Activated CD8-positive, alpha-beta T cell treated with anti-CD3 and anti-CD28 coated beads for 36 hours (primary cell): ENCODE data around the gene DHRS3. TPM values are rescaled to one million over a fixed set of nuclear protein-coding genes. Genes with fewer than 3 reads are reported as not detected.
A peak's percentile ranks its signal among the peaks of the same experiment; 100 is the strongest.

ENCODE experiments used
- ATAC-seq: fragments of 200-7000 bp; cut with Tn5 transposase; one replicate; pipeline ENCODE4 v1.10.0; 2021; ENCODE audit warnings: mild to moderate bottlenecking, moderate library complexity
- CTCF ChIA-PET: fragments of 350-600 bp; sonication (Branson Sonifier 250); formaldehyde crosslinking; loops from one replicate; lab custom pipeline; 2021; ENCODE audit warnings: antibody characterized with exemption; lab: Charles Lee
- POLR2A ChIA-PET: fragments of 350-600 bp; sonication (Branson Sonifier 250); formaldehyde crosslinking; loops from one replicate; lab custom pipeline; 2021; ENCODE audit warnings: antibody characterized with exemption; lab: Charles Lee
- DNase-seq: peaks from one replicate; pipeline ENCODE4 v3.0.0-alpha.2; 2020
- H3K27ac Mint-ChIP-seq: one replicate; pipeline ENCODE4 v1.8.0; 2021; ENCODE audit warnings: mild to moderate bottlenecking, mixed read lengths
- H3K27me3 Mint-ChIP-seq: one replicate; pipeline ENCODE4 v1.8.0; 2021; ENCODE audit warnings: mixed read lengths
- H3K36me3 Mint-ChIP-seq: one replicate; pipeline ENCODE4 v1.8.0; 2021; ENCODE audit warnings: low read depth, mixed read lengths
- H3K4me1 Mint-ChIP-seq: one replicate; pipeline ENCODE4 v1.8.0; 2021; ENCODE audit warnings: low read depth, mixed read lengths
- H3K4me3 Mint-ChIP-seq: one replicate; pipeline ENCODE4 v1.8.0; 2021; ENCODE audit warnings: mild to moderate bottlenecking, moderate library complexity, mixed read lengths
- H3K9me3 Mint-ChIP-seq: one replicate; pipeline ENCODE4 v1.8.0; 2021; ENCODE audit warnings: mixed read lengths
- CTCF ChIP-seq: fragments of 200-600 bp; IDR thresholded peaks from one replicate; pipeline ENCODE4 v1.8.0; 2022; ENCODE audit warnings: antibody characterized with exemption, mild to moderate bottlenecking
- intact Hi-C: fragments of 100-400 bp; cut with micrococcal nuclease; formaldehyde crosslinking; loops from one replicate; pipeline ENCODE4 v1.10.0; 2022
- total RNA-seq, 2 experiments: library from RNA; stranded (reverse); gene quantifications; one replicate each; pipeline ENCODE4 v1.2.3, GENCODE V29; 2021

DHRS3 gene
- total RNA-seq, 2 experiments from 2014 or later, result 129 to 135 TPM

GRCh38 chr1:12591267-12591938, 26.6 kb downstream of the DHRS3 start:
- ATAC-seq (no peak), DNase-seq (no peak)
- peaks cover 45% of the 10 kb centered on the region for H3K4me1 Mint-ChIP-seq
- ChIA-PET POLR2A (no interaction called here), CTCF (interaction anchor here (1.0 kb wide), 1 partner anchor 145 kb away, joined by 3 read pairs; no protein-coding TSS in a partner anchor)
- no peaks in the 10 kb centered on the region for H3K27me3 Mint-ChIP-seq
- no peaks in the 10 kb centered on the region for H3K9me3 Mint-ChIP-seq
- peaks cover 52% of the 10 kb centered on the region for H3K36me3 Mint-ChIP-seq
- no peak for TF ChIP-seq CTCF
- no peak overlapping the region for H3K4me3 Mint-ChIP-seq
- no peak overlapping the region for H3K27ac Mint-ChIP-seq
- intact Hi-C loops, result no loop called here

GRCh38 chr1:12588695-12589094, 29.3 kb downstream of the DHRS3 start:
- no peak for TF ChIP-seq CTCF
- H3K36me3 Mint-ChIP-seq, result peaks cover 44% of the 10 kb centered on the region
- no peaks in the 10 kb centered on the region for H3K27me3 Mint-ChIP-seq
- no peak overlapping the region for H3K27ac Mint-ChIP-seq
- CTCF ChIA-PET, result interaction anchor here (1.2 kb wide), 1 partner anchor 13 kb away, joined by 3 read pairs; no protein-coding TSS in a partner anchor
- no peak for DNase-seq
- H3K9me3 Mint-ChIP-seq, result no peaks in the 10 kb centered on the region
- peaks cover 28% of the 10 kb centered on the region for H3K4me1 Mint-ChIP-seq
- POLR2A ChIA-PET, result no interaction called here
- no peak for ATAC-seq
- H3K4me3 Mint-ChIP-seq, result no peak overlapping the region
- intact Hi-C loops, result no loop called here

GRCh38 chr1:12587981-12588640, 29.9 kb downstream of the DHRS3 start:
- no peak overlapping the region for H3K27ac Mint-ChIP-seq
- H3K9me3 Mint-ChIP-seq, result no peaks in the 10 kb centered on the region
- no peaks in the 10 kb centered on the region for H3K27me3 Mint-ChIP-seq
- no peak overlapping the region for H3K4me3 Mint-ChIP-seq
- no peak for DNase-seq
- CTCF ChIA-PET, result interaction anchor here (1.0 kb wide), 1 partner anchor 71 kb away, joined by 4 read pairs; no protein-coding TSS in a partner anchor
- POLR2A ChIA-PET, result no interaction called here
- ATAC-seq, result peak; percentile 39
- H3K4me1 Mint-ChIP-seq, result peaks cover 25% of the 10 kb centered on the region
- peaks cover 43% of the 10 kb centered on the region for H3K36me3 Mint-ChIP-seq
- intact Hi-C loops, result no loop called here
- no peak for TF ChIP-seq CTCF

GRCh38 chr1:12585951-12586942, 31.8 kb downstream of the DHRS3 start:
- no peak for TF ChIP-seq CTCF
- intact Hi-C loops, result no loop called here
- ChIA-PET POLR2A (interaction anchor here (0.8 kb wide), 1 partner anchor 25 kb away, joined by 3 read pairs; no protein-coding TSS in a partner anchor), CTCF (no interaction called here)
- no peak for ATAC-seq
- Mint-ChIP-seq H3K27ac (no peak overlapping the region), H3K4me1 (peaks cover 17% of the 10 kb centered on the region), H3K36me3 (peaks cover 38% of the 10 kb centered on the region), H3K4me3 (no peak overlapping the region), H3K9me3 (no peaks in the 10 kb centered on the region), H3K27me3 (no peaks in the 10 kb centered on the region)
- no peak for DNase-seq
